Immature natural killer cell (primary cell): ENCODE results near the gene SPAG7. TPM values are rescaled to one million over a fixed set of nuclear protein-coding genes. Genes with fewer than 3 reads are reported as not detected.
A peak's percentile ranks its signal among the peaks of the same experiment; 100 is the strongest.

Experiments used
- DNase-seq, 3 donors: peaks; one replicate each; pipeline ENCODE4 v3.0.0; 2022; ENCODE audit warnings: mixed read lengths in 1 of 3
- H3K27ac Mint-ChIP-seq, 6 donors: one replicate each; pipeline ENCODE4 v1.8.0; 2020; ENCODE audit warnings: mixed read lengths in 6 of 6, mild to moderate bottlenecking in 5 of 6, inconsistent platforms in 4 of 6, moderate library complexity in 3 of 6
- H3K27me3 Mint-ChIP-seq, 3 donors: one replicate each; pipeline ENCODE4 v1.8.0; 2020 to 2021; ENCODE audit warnings: low read depth in 3 of 3, mild to moderate bottlenecking in 3 of 3, mixed read lengths in 3 of 3, moderate library complexity in 3 of 3, inconsistent platforms in 1 of 3
- H3K36me3 Mint-ChIP-seq, 3 donors: one replicate each; pipeline ENCODE4 v1.8.0; 2020; ENCODE audit warnings: mixed read lengths in 3 of 3, inconsistent platforms in 2 of 3, mild to moderate bottlenecking in 2 of 3
- H3K4me1 Mint-ChIP-seq, 2 donors: one replicate each; pipeline ENCODE4 v1.8.0; 2020; ENCODE audit warnings: inconsistent platforms in 2 of 2, mild to moderate bottlenecking in 2 of 2, mixed read lengths in 2 of 2, moderate library complexity in 1 of 2
- H3K4me3 Mint-ChIP-seq, 5 donors: one replicate each; pipeline ENCODE4 v1.8.0; 2020; ENCODE audit warnings: mild to moderate bottlenecking in 5 of 5, mixed read lengths in 5 of 5, inconsistent platforms in 3 of 5, moderate library complexity in 3 of 5
- H3K9me3 Mint-ChIP-seq, 6 donors: one replicate each; pipeline ENCODE4 v1.8.0; 2020; ENCODE audit warnings: mild to moderate bottlenecking in 6 of 6, mixed read lengths in 6 of 6, inconsistent platforms in 4 of 6, moderate library complexity in 3 of 6
- polyA plus RNA-seq, 3 donors: library from polyadenylated mRNA; unstranded; fragments of 300-500 nt; fragmentation: Illumina TruSeq; gene quantifications; one replicate each; pipeline ENCODE4 v1.2.3, GENCODE V29; 2021

Gene SPAG7
- polyA plus RNA-seq, 3 donors from 2014 or later: 117 to 164 (median 155) TPM

GRCh38 chr17:4950746-4951204 lies 16.8 kb downstream of the SPAG7 start, which contains the start of gene ENO3:
TSS of gene ENO3 (plus strand) at chr17:4951119. CDS start at chr17:4951830, 711 bp downstream.
- peaks cover 17 to 34% (median 22%) of the 10 kb centered on the region in 3 donors for H3K27me3 Mint-ChIP-seq
- peak within 1 kb of the TSS; percentile 84 to 88 (median 87) for H3K4me3 Mint-ChIP-seq
- peak within 1 kb of the TSS; percentile 89 to 96 (median 92) for H3K27ac Mint-ChIP-seq
- peaks cover 24 to 34% of the 10 kb centered on the region in 2 donors for H3K4me1 Mint-ChIP-seq
- no peak for DNase-seq
- H3K9me3 Mint-ChIP-seq: peaks cover 0 to 2% (median 0%) of the 10 kb centered on the region in 6 donors
- peaks cover 10 to 11% (median 11%) of the 10 kb centered on the region in 3 donors for H3K36me3 Mint-ChIP-seq

- Mint-ChIP-seq H3K4me3 (peak overlapping the region; percentile 84 to 88 (median 87)), H3K4me1 (peaks cover 30 to 39% of the 10 kb centered on the region in 2 donors), H3K9me3 (peaks cover 0 to 2% (median 0%) of the 10 kb centered on the region in 6 donors), H3K27me3 (peaks cover 19 to 40% (median 26%) of the 10 kb centered on the region in 3 donors), H3K27ac (peak overlapping the region; percentile 89 to 96 (median 92)), H3K36me3 (peaks cover 14 to 16% (median 16%) of the 10 kb centered on the region in 3 donors)
- DNase-seq: peak in 1 of 3 donors; percentile 59
Measured at GRCh38 chr17:4950075-4950745, 17.4 kb downstream of the SPAG7 start.

GRCh38 chr17:4949321-4950074 lies 18.1 kb downstream of the SPAG7 start:
- peaks cover 18 to 23% (median 19%) of the 10 kb centered on the region in 3 donors for H3K36me3 Mint-ChIP-seq
- peaks cover 19 to 46% (median 28%) of the 10 kb centered on the region in 3 donors for H3K27me3 Mint-ChIP-seq

GRCh38 chr17:4948931-4949320 lies 18.7 kb downstream of the SPAG7 start:
- Mint-ChIP-seq H3K4me3 (peak overlapping the region; percentile 96 to 100 (median 99)), H3K36me3 (peaks cover 24 to 28% (median 24%) of the 10 kb centered on the region in 3 donors), H3K27me3 (peaks cover 21 to 48% (median 28%) of the 10 kb centered on the region in 3 donors), H3K4me1 (peaks cover 42 to 51% of the 10 kb centered on the region in 2 donors), H3K27ac (peak overlapping the region; percentile 95 to 100 (median 98)), H3K9me3 (peaks cover 0 to 2% (median 0%) of the 10 kb centered on the region in 6 donors)
- DNase-seq: peak; percentile 80 to 85 (median 84)

More at GRCh38 chr17:4949321-4950074, 18.1 kb downstream of the SPAG7 start:
- Mint-ChIP-seq H3K9me3 (peaks cover 0 to 2% (median 0%) of the 10 kb centered on the region in 6 donors), H3K4me3 (peak overlapping the region; percentile 83 to 100 (median 98)), H3K27ac (peak overlapping the region; percentile 79 to 95 (median 92)), H3K4me1 (peaks cover 37 to 46% of the 10 kb centered on the region in 2 donors)
- peak; percentile 81 to 84 (median 81) for DNase-seq

GRCh38 chr17:4948166-4948930 lies 19.3 kb downstream of the SPAG7 start, which contains the start of gene PFN1:
TSS of gene PFN1 (minus strand) at chr17:4948530. CDS start at chr17:4948394, 136 bp downstream.
- H3K4me1 Mint-ChIP-seq: peaks cover 48 to 56% of the 10 kb centered on the region in 2 donors
- H3K36me3 Mint-ChIP-seq: peaks cover 26 to 29% (median 26%) of the 10 kb centered on the region in 3 donors
- H3K27ac Mint-ChIP-seq: peak within 1 kb of the TSS; percentile 95 to 100 (median 98)

GRCh38 chr17:4947411-4948165 lies 20.0 kb downstream of the SPAG7 start:
- H3K4me1 Mint-ChIP-seq: peaks cover 56 to 63% of the 10 kb centered on the region in 2 donors
- peaks cover 26 to 35% (median 33%) of the 10 kb centered on the region in 3 donors for H3K36me3 Mint-ChIP-seq
- H3K27ac Mint-ChIP-seq: peak overlapping the region; percentile 92 to 99 (median 96)
- peak overlapping the region; percentile 96 to 100 (median 99) for H3K4me3 Mint-ChIP-seq
- peak; percentile 72 to 77 (median 74) for DNase-seq
- H3K9me3 Mint-ChIP-seq: peaks cover 0 to 2% (median 0%) of the 10 kb centered on the region in 6 donors
- H3K27me3 Mint-ChIP-seq: peaks cover 22 to 51% (median 28%) of the 10 kb centered on the region in 3 donors

More at GRCh38 chr17:4948166-4948930, 19.3 kb downstream of the SPAG7 start, which contains the start of gene PFN1:
- peaks cover 21 to 48% (median 28%) of the 10 kb centered on the region in 3 donors for H3K27me3 Mint-ChIP-seq
- peaks cover 0 to 2% (median 0%) of the 10 kb centered on the region in 6 donors for H3K9me3 Mint-ChIP-seq
- peak within 1 kb of the TSS; percentile 96 to 100 (median 99) for H3K4me3 Mint-ChIP-seq
- peak; percentile 87 to 91 (median 90) for DNase-seq

- H3K27ac Mint-ChIP-seq: peak overlapping the region; percentile 95 to 99 (median 96)
- peak overlapping the region; percentile 96 to 100 (median 99) for H3K4me3 Mint-ChIP-seq
- peaks cover 22 to 51% (median 28%) of the 10 kb centered on the region in 3 donors for H3K27me3 Mint-ChIP-seq
- peaks cover 27 to 41% (median 35%) of the 10 kb centered on the region in 3 donors for H3K36me3 Mint-ChIP-seq
- H3K9me3 Mint-ChIP-seq: peaks cover 0 to 2% (median 0%) of the 10 kb centered on the region in 6 donors
- peak in 1 of 3 donors; percentile 17 for DNase-seq
- H3K4me1 Mint-ChIP-seq: peaks cover 62 to 69% of the 10 kb centered on the region in 2 donors
Measured at GRCh38 chr17:4947010-4947410, 20.6 kb downstream of the SPAG7 start.

GRCh38 chr17:4946312-4946976 lies 21.2 kb downstream of the SPAG7 start:
- H3K4me1 Mint-ChIP-seq: peaks cover 67 to 75% of the 10 kb centered on the region in 2 donors
- H3K9me3 Mint-ChIP-seq: peaks cover 0 to 2% (median 0%) of the 10 kb centered on the region in 6 donors
- peak overlapping the region; percentile 96 to 100 (median 99) for H3K4me3 Mint-ChIP-seq
- peaks cover 22 to 51% (median 28%) of the 10 kb centered on the region in 3 donors for H3K27me3 Mint-ChIP-seq
- H3K27ac Mint-ChIP-seq: peak overlapping the region; percentile 95 to 99 (median 96)
- peaks cover 32 to 46% (median 39%) of the 10 kb centered on the region in 3 donors for H3K36me3 Mint-ChIP-seq
- DNase-seq: no peak

GRCh38 chr17:4945944-4946280 lies 21.7 kb downstream of the SPAG7 start:
- Mint-ChIP-seq H3K4me1 (peaks cover 69 to 75% of the 10 kb centered on the region in 2 donors), H3K27ac (peak overlapping the region; percentile 95 to 99 (median 96)), H3K9me3 (peaks cover 0 to 2% (median 0%) of the 10 kb centered on the region in 6 donors), H3K4me3 (peak overlapping the region; percentile 96 to 100 (median 99)), H3K36me3 (peaks cover 32 to 51% (median 39%) of the 10 kb centered on the region in 3 donors), H3K27me3 (peaks cover 22 to 56% (median 31%) of the 10 kb centered on the region in 3 donors)
- no peak for DNase-seq

- peaks cover 0 to 2% (median 0%) of the 10 kb centered on the region in 6 donors for H3K9me3 Mint-ChIP-seq
- H3K27ac Mint-ChIP-seq: peak overlapping the region; percentile 95 to 97 (median 95)
- DNase-seq: peak; percentile 62 to 66 (median 64)
- peaks cover 20 to 59% (median 34%) of the 10 kb centered on the region in 3 donors for H3K27me3 Mint-ChIP-seq
- peaks cover 65 to 73% of the 10 kb centered on the region in 2 donors for H3K4me1 Mint-ChIP-seq
- H3K4me3 Mint-ChIP-seq: peak overlapping the region; percentile 96 to 100 (median 99)
- peaks cover 32 to 51% (median 39%) of the 10 kb centered on the region in 3 donors for H3K36me3 Mint-ChIP-seq
Measured at GRCh38 chr17:4945176-4945943, 22.3 kb downstream of the SPAG7 start.
